Measurements from ENCODE around the gene ENPP7.

The ENPP7 gene

GRCh38 chr17:79779661-79780365 lies 49.1 kb downstream of the ENPP7 start:
- Histone ChIP-seq H3F3A (ENCODE audit: insufficient read depth, low read length) (no peaks in the 10 kb centered on the region), H3K9ac (ENCODE audit: low read length) (no peak overlapping the region), H3K4me1 (ENCODE audit: low read length) (0 out of 2 replicates have a peak, but pooled peaks cover 6% of the 10 kb centered on the region), H3K4me2 (ENCODE audit: low read depth, low read length) (no peak overlapping the region), H3K36me3 (replicated peaks; ENCODE audit: insufficient read depth, low read length) (no peaks in the 10 kb centered on the region), H3K79me2 (ENCODE audit: low read length) (no peaks in the 10 kb centered on the region), H3K27me3 (replicated peaks; ENCODE audit: insufficient read depth, low read length) (peaks cover 93% of the 10 kb centered on the region), H2AFZ (ENCODE audit: low read length) (no peak overlapping the region), H3K27ac (ENCODE audit: low read length) (no peak overlapping the region), H3K9me2 (replicated peaks; ENCODE audit: insufficient read depth, low read length) (no peaks in the 10 kb centered on the region), H3K4me3 (ENCODE audit: low read length) (no peak overlapping the region), H3K9me3 (replicated peaks; ENCODE audit: insufficient read depth, low read length) (no peaks in the 10 kb centered on the region), H4K20me1 (ENCODE audit: insufficient read depth, low read length) (no peaks in the 10 kb centered on the region)
- TF ChIP-seq EZH2phosphoT487 (IDR thresholded peaks at IDR 0.05; ENCODE audit: low read length), result no peak
- no peak for TF ChIP-seq CTCF (IDR thresholded peaks at IDR 0.05; ENCODE audit: low read length)
- TF ChIP-seq EZH2 (optimal IDR thresholded peaks at IDR 0.05; ENCODE audit: low read depth, low read length), result no peak
- DNase-seq, result no peak

- no peak for DNase-seq
- no peaks in the 10 kb centered on the region for H3K79me2 ChIP-seq (ENCODE audit: low read length)
- no peaks in the 10 kb centered on the region for H3K9me2 ChIP-seq (replicated peaks; ENCODE audit: insufficient read depth, low read length)
- 0 out of 2 replicates have a peak, but pooled peaks cover 6% of the 10 kb centered on the region for H3K4me1 ChIP-seq (ENCODE audit: low read length)
- TF ChIP-seq EZH2 (optimal IDR thresholded peaks at IDR 0.05; ENCODE audit: low read depth, low read length) (no peak), CTCF (IDR thresholded peaks at IDR 0.05; ENCODE audit: low read length) (no peak), EZH2phosphoT487 (IDR thresholded peaks at IDR 0.05; ENCODE audit: low read length) (no peak)
- H3K27me3 ChIP-seq (replicated peaks; ENCODE audit: insufficient read depth, low read length), result peaks cover 93% of the 10 kb centered on the region
- no peaks in the 10 kb centered on the region for H3K36me3 ChIP-seq (replicated peaks; ENCODE audit: insufficient read depth, low read length)
- no peaks in the 10 kb centered on the region for H3K9me3 ChIP-seq (replicated peaks; ENCODE audit: insufficient read depth, low read length)
- no peaks in the 10 kb centered on the region for H4K20me1 ChIP-seq (ENCODE audit: insufficient read depth, low read length)
- no peaks in the 10 kb centered on the region for H3F3A ChIP-seq (ENCODE audit: insufficient read depth, low read length)
- no peak overlapping the region for H3K9ac ChIP-seq (ENCODE audit: low read length)
- no peak overlapping the region for H3K27ac ChIP-seq (ENCODE audit: low read length)
- no peak overlapping the region for H2AFZ ChIP-seq (ENCODE audit: low read length)
- no peak overlapping the region for H3K4me2 ChIP-seq (ENCODE audit: low read depth, low read length)
- no peak overlapping the region for H3K4me3 ChIP-seq (ENCODE audit: low read length)
Observed at GRCh38 chr17:79781012-79781650, 50.4 kb downstream of the ENPP7 start.

- 0 out of 2 replicates have a peak, but pooled peaks cover 6% of the 10 kb centered on the region for H3K4me1 ChIP-seq (ENCODE audit: low read length)
- no peak for TF ChIP-seq EZH2 (optimal IDR thresholded peaks at IDR 0.05; ENCODE audit: low read depth, low read length)
- TF ChIP-seq EZH2phosphoT487 (IDR thresholded peaks at IDR 0.05; ENCODE audit: low read length), result no peak
- no peak for TF ChIP-seq CTCF (IDR thresholded peaks at IDR 0.05; ENCODE audit: low read length)
- no peaks in the 10 kb centered on the region for H3K9me3 ChIP-seq (replicated peaks; ENCODE audit: insufficient read depth, low read length)
- no peak for DNase-seq
- H3K27me3 ChIP-seq (replicated peaks; ENCODE audit: insufficient read depth, low read length), result peaks cover 93% of the 10 kb centered on the region
- no peaks in the 10 kb centered on the region for H3K36me3 ChIP-seq (replicated peaks; ENCODE audit: insufficient read depth, low read length)
- no peak overlapping the region for H3K4me2 ChIP-seq (ENCODE audit: low read depth, low read length)
- no peaks in the 10 kb centered on the region for H4K20me1 ChIP-seq (ENCODE audit: insufficient read depth, low read length)
- H3K9me2 ChIP-seq (replicated peaks; ENCODE audit: insufficient read depth, low read length), result no peaks in the 10 kb centered on the region
- no peak overlapping the region for H3K27ac ChIP-seq (ENCODE audit: low read length)
- no peaks in the 10 kb centered on the region for H3K79me2 ChIP-seq (ENCODE audit: low read length)
- no peak overlapping the region for H3K4me3 ChIP-seq (ENCODE audit: low read length)
- no peak overlapping the region for H3K9ac ChIP-seq (ENCODE audit: low read length)
- no peak overlapping the region for H2AFZ ChIP-seq (ENCODE audit: low read length)
- no peaks in the 10 kb centered on the region for H3F3A ChIP-seq (ENCODE audit: insufficient read depth, low read length)
Observed at GRCh38 chr17:79781736-79782575, 51.2 kb downstream of the ENPP7 start.
